Right renal cortex interstitium (tissue), 3 donors: ENCODE data around the gene GPR17. TPM values are rescaled to one million over a fixed set of nuclear protein-coding genes. Genes with fewer than 3 reads are reported as not detected.
A peak's percentile ranks its signal among the peaks of the same experiment; 100 is the strongest.

Experiments
- DNase-seq, 3 donors: peaks; one replicate each; pipeline ENCODE4 v3.0.0-alpha.2; 2013; ENCODE audit warnings: low read depth in 3 of 3, low spot score in 2 of 3
- polyA plus RNA-seq, 3 donors: library from polyadenylated mRNA; unstranded; fragments of 120-200 nt; gene quantifications; one replicate each; pipeline ENCODE4 v1.2.1, GENCODE V29; 2013; ENCODE audit not compliant: insufficient read length in 3 of 3

Gene GPR17
- polyA plus RNA-seq, 3 donors, result 0.29 to 0.53 (median 0.51) TPM

GRCh38 chr2:127640082-127641072 is 5.6 kb upstream of the GPR17 start:
- no peak for DNase-seq

- no peak for DNase-seq
These were observed 4.8 kb upstream of the GPR17 start for GRCh38 chr2:127641133-127641532.

GRCh38 chr2:127641846-127642507 is 4.0 kb upstream of the GPR17 start:
- DNase-seq, result no peak

GRCh38 chr2:127642706-127643438 is 3.1 kb upstream of the GPR17 start:
- no peak for DNase-seq

GRCh38 chr2:127643439-127644065 is 2.4 kb upstream of the GPR17 start:
- no peak for DNase-seq

GRCh38 chr2:127644066-127645025 is 1.6 kb upstream of the GPR17 start:
- no peak for DNase-seq

GRCh38 chr2:127645026-127645394 is 943 bp upstream of the GPR17 start:
- no peak for DNase-seq

GRCh38 chr2:127646487-127647241 is 711 bp downstream of the GPR17 start:
- DNase-seq, result no peak

GRCh38 chr2:127647242-127648190 is 1.6 kb downstream of the GPR17 start:
- DNase-seq, result no peak

- no peak for DNase-seq
These were observed 2.4 kb downstream of the GPR17 start for GRCh38 chr2:127648321-127648720.

- DNase-seq, result no peak
These were observed 3.2 kb downstream of the GPR17 start for GRCh38 chr2:127649100-127649611.

GRCh38 chr2:127649684-127650040 is 3.7 kb downstream of the GPR17 start:
- DNase-seq, result peak in 2 of 3 donors; percentile 61 to 63

GRCh38 chr2:127650041-127650784 is 4.3 kb downstream of the GPR17 start:
- no peak for DNase-seq

- no peak for DNase-seq
These were observed 4.9 kb downstream of the GPR17 start for GRCh38 chr2:127650785-127651380.

- no peak for DNase-seq
These were observed 5.4 kb downstream of the GPR17 start for GRCh38 chr2:127651381-127651809.

GRCh38 chr2:127651971-127652550 is 6.1 kb downstream of the GPR17 start:
- DNase-seq, result no peak
